NCI-H748 (cell line): Measurements from ENCODE around the gene DHRS3.

ENCODE experiments used
- DNase-seq: peaks from one replicate; lab custom pipeline; 2025; ENCODE audit not compliant: unreplicated experiment; lab: John Stamatoyannopoulos, UW

The DHRS3 gene

GRCh38 chr1:12640237-12640957 lies 22.4 kb upstream of the DHRS3 start:
- peak; percentile 4 for DNase-seq

- DNase-seq, result no peak
Measured at GRCh38 chr1:12637693-12638092, 19.7 kb upstream of the DHRS3 start.

- no peak for DNase-seq
Measured at GRCh38 chr1:12636098-12636950, 18.3 kb upstream of the DHRS3 start.

- no peak for DNase-seq
Measured at GRCh38 chr1:12634696-12635202, 16.7 kb upstream of the DHRS3 start.

- DNase-seq, result no peak
Measured at GRCh38 chr1:12634156-12634555, 16.1 kb upstream of the DHRS3 start.

- no peak for DNase-seq
Measured at GRCh38 chr1:12631571-12631970, 13.6 kb upstream of the DHRS3 start.

- no peak for DNase-seq
Measured at GRCh38 chr1:12630946-12631530, 13.0 kb upstream of the DHRS3 start.

GRCh38 chr1:12629985-12630760 lies 12.2 kb upstream of the DHRS3 start:
- peak; percentile 33 for DNase-seq

- DNase-seq, result no peak
Measured at GRCh38 chr1:12629511-12629956, 11.5 kb upstream of the DHRS3 start.

- no peak for DNase-seq
Measured at GRCh38 chr1:12627296-12627695, 9.3 kb upstream of the DHRS3 start.

- DNase-seq, result no peak
Measured at GRCh38 chr1:12626888-12627287, 8.9 kb upstream of the DHRS3 start.

- no peak for DNase-seq
Measured at GRCh38 chr1:12625276-12625675, 7.3 kb upstream of the DHRS3 start.

GRCh38 chr1:12622506-12622905 lies 4.5 kb upstream of the DHRS3 start:
- DNase-seq, result no peak

GRCh38 chr1:12621346-12622335 lies 3.6 kb upstream of the DHRS3 start:
- DNase-seq, result no peak

- no peak for DNase-seq
Measured at GRCh38 chr1:12620931-12621330, 2.9 kb upstream of the DHRS3 start.

- DNase-seq, result no peak
Measured at GRCh38 chr1:12620488-12620865, 2.5 kb upstream of the DHRS3 start.

GRCh38 chr1:12619792-12620487 lies 1.9 kb upstream of the DHRS3 start:
- DNase-seq, result peak; percentile 76

GRCh38 chr1:12618965-12619791 lies 1.2 kb upstream of the DHRS3 start:
- DNase-seq, result no peak
